T-cell (primary cell): ENCODE data around the gene PRKCA. TPM values are rescaled to one million over a fixed set of nuclear protein-coding genes. Genes with fewer than 3 reads are reported as not detected.

Experiments used
- ATAC-seq, 4 experiments: fragments of 200-7000 bp in 3 of 4; fragments of 150-1000 bp in 1 of 4; cut with Tn5 transposase; replicated peaks in 1 of 4; 1 replicate in 3 of 4; 2 replicates in 1 of 4; pipeline ENCODE4 v1.10.0; 2021; ENCODE audit warnings: moderate library complexity in 3 of 4, mild to moderate bottlenecking in 2 of 4, moderate number of reproducible peaks in 1 of 4
- CTCF ChIA-PET, 2 donors: fragments of 300-600 bp; sonication (Branson Sonifier 250); formaldehyde crosslinking; loops; one replicate each; lab custom pipeline; 2022; ENCODE audit warnings: antibody characterized with exemption in 2 of 2; lab: Charles Lee
- POLR2A ChIA-PET, 2 donors: fragments of 300-600 bp; sonication (Branson Sonifier 250); formaldehyde crosslinking; loops; one replicate each; lab custom pipeline; 2022; ENCODE audit warnings: antibody characterized with exemption in 2 of 2; lab: Charles Lee
- DNase-seq, 35 experiments: peaks; one replicate each; pipeline versions ENCODE4 v3.0.0 to v3.0.0-alpha.2; 2013 to 2023
- H3K27ac ChIP-seq: one replicate; pipeline ENCODE4 v1.5.1; 2013; ENCODE audit warnings: low read length
- H3K27me3 ChIP-seq, 2 experiments: replicated peaks in 1 of 2; 1 replicate in 1 of 2; 2 replicates in 1 of 2; pipeline versions ENCODE4 v1.6.1 to v1.7.0; 2013; ENCODE audit warnings: low read length in 1 of 2, mixed read lengths in 1 of 2; ENCODE audit not compliant: control insufficient read depth in 2 of 2, insufficient read depth in 2 of 2; ENCODE audit errors: extremely low read depth in 1 of 2
- H3K36me3 ChIP-seq, 2 donors: 1 replicate in 1 of 2; 2 replicates in 1 of 2; pipeline versions ENCODE4 v1.6.1 to v1.7.0; 2013; ENCODE audit warnings: low read length in 1 of 2; ENCODE audit not compliant: control insufficient read depth in 2 of 2, insufficient read depth in 1 of 2; ENCODE audit errors: extremely low read depth in 1 of 2
- H3K4me1 ChIP-seq, 2 experiments: 1 replicate in 1 of 2; 2 replicates in 1 of 2; pipeline versions ENCODE4 v1.6.1 to v1.7.0; 2013; ENCODE audit warnings: low read length in 2 of 2, mixed read lengths in 1 of 2; ENCODE audit not compliant: insufficient read depth in 2 of 2, control insufficient read depth in 1 of 2; ENCODE audit errors: extremely low read depth in 1 of 2
- H3K4me3 ChIP-seq, 2 donors: 1 replicate in 1 of 2; 2 replicates in 1 of 2; pipeline versions ENCODE4 v1.5.1 to v1.7.0; 2013; ENCODE audit warnings: mild to moderate bottlenecking in 2 of 2, low read length in 1 of 2, moderate library complexity in 1 of 2; ENCODE audit not compliant: control insufficient read depth in 1 of 2; ENCODE audit errors: extremely low read depth in 1 of 2
- H3K9me3 ChIP-seq: 2 replicates; pipeline ENCODE4 v1.7.0; 2013
- H3K27ac Mint-ChIP-seq, 2 donors: one replicate each; pipeline ENCODE4 v1.8.0; 2020 to 2021; ENCODE audit warnings: mild to moderate bottlenecking in 2 of 2, mixed read lengths in 2 of 2
- H3K27me3 Mint-ChIP-seq, 2 donors: one replicate each; pipeline ENCODE4 v1.8.0; 2021 to 2022; ENCODE audit warnings: mixed read lengths in 2 of 2
- H3K36me3 Mint-ChIP-seq: one replicate; pipeline ENCODE4 v1.8.0; 2021; ENCODE audit warnings: mixed read lengths
- H3K4me1 Mint-ChIP-seq, 3 donors: one replicate each; pipeline ENCODE4 v1.8.0; 2020 to 2022; ENCODE audit warnings: mixed read lengths in 3 of 3, mild to moderate bottlenecking in 1 of 3
- H3K4me3 Mint-ChIP-seq, 3 donors: one replicate each; pipeline ENCODE4 v1.8.0; 2020 to 2022; ENCODE audit warnings: mild to moderate bottlenecking in 3 of 3, mixed read lengths in 3 of 3, moderate library complexity in 3 of 3
- H3K9me3 Mint-ChIP-seq, 3 donors: one replicate each; pipeline ENCODE4 v1.8.0; 2020 to 2022; ENCODE audit warnings: mixed read lengths in 3 of 3
- WGBS: methylation state at CpG from one replicate; pipeline ENCODE4 v1.1.5; 2013; ENCODE audit warnings: missing lambda C conversion rate; ENCODE audit not compliant: insufficient coverage; 5-methylcytosine and 5-hydroxymethylcytosine counted together
- total RNA-seq, 35 experiments: library from RNA in 6 of 35; stranded (reverse) in 6 of 35; fragments of 120-200 nt in 1 of 35; gene quantifications; one replicate each; pipeline versions ENCODE4 v1.2.1 to v1.2.4 and lab custom pipeline; 2013 to 2026

The PRKCA gene
- total RNA-seq, 5 donors from 2014 or later (not counting 1 experiment from before 2014, with no cell fraction given), result 75.9 to 128 (median 82.0) TPM

- H3K9me3 Mint-ChIP-seq, result no peaks in the 10 kb centered on the region
- peaks cover 0 to 6% of the 10 kb centered on the region in 2 donors for H3K36me3 ChIP-seq
- peaks cover 0 to 18% of the 10 kb centered on the region in 2 experiments for H3K4me1 ChIP-seq
- DNase-seq, result no peak
- CTCF ChIA-PET, result no interaction called here
- no peak overlapping the region for H3K27ac ChIP-seq
- POLR2A ChIA-PET, result no interaction called here
- no peaks in the 10 kb centered on the region for H3K9me3 ChIP-seq
- H3K27me3 ChIP-seq, result no peaks in the 10 kb centered on the region
- H3K36me3 Mint-ChIP-seq, result peaks cover 20% of the 10 kb centered on the region
- H3K4me3 Mint-ChIP-seq, result no peak overlapping the region
- H3K4me3 ChIP-seq, result no peak overlapping the region
- H3K27me3 Mint-ChIP-seq, result no peaks in the 10 kb centered on the region
- peaks cover 73 to 79% (median 76%) of the 10 kb centered on the region in 3 donors for H3K4me1 Mint-ChIP-seq
- H3K27ac Mint-ChIP-seq, result no peak overlapping the region
- ATAC-seq, result no peak
- WGBS, result 90% methylated on average over 3 of the region's 4 CpGs
These were observed 141.6 kb downstream of the PRKCA start for GRCh38 chr17:66444031-66444430.

DNA sequence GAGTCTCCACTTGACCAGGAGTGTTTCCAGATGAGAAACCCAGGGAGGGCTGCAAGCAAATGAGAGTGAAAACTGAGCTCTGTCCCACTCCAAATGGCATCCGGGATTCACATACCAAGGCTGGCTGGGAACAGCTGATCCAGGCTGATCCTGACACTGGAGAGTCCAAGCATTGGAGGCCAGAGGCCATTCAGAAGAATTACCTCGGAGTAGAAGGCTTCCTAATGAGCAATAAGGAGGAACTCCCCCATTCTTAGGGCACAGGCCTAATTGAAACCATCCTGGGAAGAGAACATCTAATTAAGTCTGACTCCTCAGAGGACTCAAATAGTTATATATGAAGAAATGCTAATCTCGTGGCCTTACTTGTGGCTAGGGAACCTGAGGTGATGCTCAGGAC is 142.8 kb downstream of the PRKCA start:
- DNase-seq (no peak), ATAC-seq (no peak)
- peaks cover 0 to 16% of the 10 kb centered on the region in 2 experiments for H3K4me1 ChIP-seq
- Mint-ChIP-seq H3K36me3 (peaks cover 20% of the 10 kb centered on the region), H3K27me3 (no peaks in the 10 kb centered on the region), H3K4me3 (no peak overlapping the region), H3K27ac (peak overlapping the region in 1 of 2 donors; percentile 16), H3K4me1 (peaks cover 79 to 83% (median 82%) of the 10 kb centered on the region in 3 donors), H3K9me3 (no peaks in the 10 kb centered on the region)
- H3K4me3 ChIP-seq, result no peak overlapping the region
- WGBS, result 100% methylated on average over 2 of the region's 3 CpGs
- H3K9me3 ChIP-seq, result no peaks in the 10 kb centered on the region
- CTCF ChIA-PET, result interaction anchor here in 1 of 2 donors (1.0 kb wide), 1 partner anchor 9 kb away, joined by 3 read pairs; no protein-coding TSS in a partner anchor
- no peak overlapping the region for H3K27ac ChIP-seq
- POLR2A ChIA-PET, result no interaction called here
- H3K36me3 ChIP-seq, result peaks cover 0 to 6% of the 10 kb centered on the region in 2 donors
- H3K27me3 ChIP-seq, result no peaks in the 10 kb centered on the region

- no peaks in the 10 kb centered on the region for H3K27me3 Mint-ChIP-seq
- no peak overlapping the region for H3K4me3 Mint-ChIP-seq
- Histone ChIP-seq H3K36me3 (peaks cover 0 to 6% of the 10 kb centered on the region in 2 donors), H3K27ac (no peak overlapping the region), H3K9me3 (no peaks in the 10 kb centered on the region), H3K4me3 (no peak overlapping the region), H3K27me3 (no peaks in the 10 kb centered on the region), H3K4me1 (peaks cover under 1 to 11% of the 10 kb centered on the region in 2 experiments)
- peaks cover 22% of the 10 kb centered on the region for H3K36me3 Mint-ChIP-seq
- ChIA-PET POLR2A (interaction anchor here in 1 of 2 donors (0.7 kb wide), 1 partner anchor 79 kb away, joined by 3 read pairs; no protein-coding TSS in a partner anchor), CTCF (interaction anchor here in 1 of 2 donors (0.6 kb wide), 1 partner anchor 76 kb away, joined by 3 read pairs; no protein-coding TSS in a partner anchor)
- WGBS, result 55% methylated on average over 2 of the region's 2 CpGs
- DNase-seq (no peak), ATAC-seq (no peak)
- peak overlapping the region; percentile 23 to 63 for H3K27ac Mint-ChIP-seq
- H3K4me1 Mint-ChIP-seq, result peaks cover 80 to 88% (median 85%) of the 10 kb centered on the region in 3 donors
- H3K9me3 Mint-ChIP-seq, result no peaks in the 10 kb centered on the region
These were observed 144.0 kb downstream of the PRKCA start for GRCh38 chr17:66446419-66446818.

- Mint-ChIP-seq H3K27ac (no peak overlapping the region), H3K36me3 (peaks cover 24% of the 10 kb centered on the region), H3K4me1 (peaks cover 84 to 88% (median 85%) of the 10 kb centered on the region in 3 donors), H3K4me3 (no peak overlapping the region), H3K27me3 (no peaks in the 10 kb centered on the region), H3K9me3 (no peaks in the 10 kb centered on the region)
- Histone ChIP-seq H3K27me3 (no peaks in the 10 kb centered on the region), H3K4me1 (peaks cover 7 to 10% of the 10 kb centered on the region in 2 experiments), H3K9me3 (no peaks in the 10 kb centered on the region), H3K36me3 (peaks cover 0 to 6% of the 10 kb centered on the region in 2 donors), H3K4me3 (no peak overlapping the region), H3K27ac (no peak overlapping the region)
- DNase-seq, result no peak
- no peak for ATAC-seq
- ChIA-PET POLR2A (no interaction called here), CTCF (no interaction called here)
- 97% methylated on average over 3 of the region's 8 CpGs for WGBS
These were observed 144.7 kb downstream of the PRKCA start for GRCh38 chr17:66447159-66447558.

DNA sequence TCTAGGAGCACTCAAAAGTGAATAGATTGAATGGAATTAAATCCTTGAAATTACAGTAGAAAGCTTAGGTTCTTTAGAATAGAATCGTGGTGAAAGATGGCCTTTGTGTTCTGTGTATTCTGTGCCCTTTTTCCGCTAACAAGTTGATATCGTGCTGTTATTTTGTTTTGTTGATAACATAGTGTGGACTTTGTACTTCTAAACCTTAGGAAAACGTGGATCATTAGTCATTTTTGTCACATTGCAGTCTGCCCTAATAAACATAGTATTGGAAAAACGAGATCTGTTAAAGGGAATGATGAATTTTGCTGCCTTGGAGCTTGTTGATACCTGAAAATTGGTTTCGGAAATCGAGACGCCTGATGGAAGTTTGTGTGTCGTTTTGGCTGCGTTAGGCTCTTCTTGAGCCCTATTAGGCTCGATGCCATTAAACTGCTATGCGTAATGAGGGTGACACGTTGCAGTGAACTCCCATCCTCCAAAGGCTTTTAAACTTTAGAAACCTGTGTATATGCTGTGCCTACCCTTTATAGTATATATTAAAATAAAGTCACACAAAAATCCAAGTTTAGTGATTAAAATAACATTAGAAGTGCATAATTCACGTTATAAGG is 145.7 kb downstream of the PRKCA start:
- POLR2A ChIA-PET, result interaction anchor here in 1 of 2 donors (0.6 kb wide), 1 partner anchor 71 kb away, joined by 4 read pairs; no protein-coding TSS in a partner anchor
- Mint-ChIP-seq H3K9me3 (no peaks in the 10 kb centered on the region), H3K4me1 (peaks cover 78 to 83% (median 79%) of the 10 kb centered on the region in 3 donors), H3K36me3 (peaks cover 16% of the 10 kb centered on the region), H3K27ac (no peak overlapping the region), H3K4me3 (no peak overlapping the region), H3K27me3 (no peaks in the 10 kb centered on the region)
- ATAC-seq, result no peak
- no peak for DNase-seq
- Histone ChIP-seq H3K4me1 (peaks cover 8% of the 10 kb centered on the region in 2 experiments), H3K4me3 (no peak overlapping the region), H3K27me3 (no peaks in the 10 kb centered on the region), H3K9me3 (no peaks in the 10 kb centered on the region), H3K27ac (no peak overlapping the region), H3K36me3 (peaks cover 0 to 4% of the 10 kb centered on the region in 2 donors)
- CTCF ChIA-PET, result interaction anchor here in 1 of 2 donors (0.6 kb wide), 1 partner anchor 137 kb away, joined by 3 read pairs; no protein-coding TSS in a partner anchor
- 93% methylated on average over 6 of the region's 14 CpGs for WGBS

DNA sequence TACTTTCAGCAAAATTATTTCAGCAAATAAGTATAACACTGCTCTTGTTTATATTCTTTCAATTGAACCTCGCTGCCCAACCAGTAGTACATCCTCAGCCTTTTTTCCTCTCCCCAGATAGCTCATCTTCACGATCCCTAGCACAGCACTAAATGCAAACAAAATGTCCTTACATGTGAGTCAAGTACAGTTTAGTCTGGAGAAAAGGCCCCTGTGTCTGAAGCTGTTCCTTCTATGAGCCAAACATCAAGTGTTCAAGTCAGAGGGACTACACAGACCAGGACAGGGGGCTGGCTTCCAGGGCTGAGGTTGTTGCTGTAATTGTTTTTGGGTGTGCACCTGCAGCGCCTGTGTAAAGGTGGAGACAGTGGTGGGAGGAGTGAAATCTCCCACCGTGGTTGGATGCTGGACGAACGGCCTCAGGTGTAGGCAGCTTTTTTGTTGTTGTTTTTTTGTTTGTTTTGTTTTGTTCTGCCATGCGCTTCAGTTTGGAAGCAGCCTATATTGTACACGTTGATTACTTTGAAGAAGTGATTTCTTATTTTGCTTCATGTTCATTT is 147.1 kb downstream of the PRKCA start:
- Mint-ChIP-seq H3K27me3 (no peaks in the 10 kb centered on the region), H3K36me3 (peaks cover 12% of the 10 kb centered on the region), H3K4me1 (peaks cover 75 to 78% (median 77%) of the 10 kb centered on the region in 3 donors), H3K9me3 (no peaks in the 10 kb centered on the region), H3K27ac (peak overlapping the region; percentile 29 to 53), H3K4me3 (peak overlapping the region in 1 of 3 donors; percentile 6)
- no peak overlapping the region for H3K27ac ChIP-seq
- DNase-seq (no peak), ATAC-seq (no peak)
- H3K27me3 ChIP-seq, result no peaks in the 10 kb centered on the region
- CTCF ChIA-PET, result interaction anchor here in 1 of 2 donors (0.6 to 0.7 kb wide), 2 partner anchors 161 to 201 kb away, joined by 3 to 10 read pairs; no protein-coding TSS in a partner anchor
- peaks cover 8% of the 10 kb centered on the region in 2 experiments for H3K4me1 ChIP-seq
- no peaks in the 10 kb centered on the region for H3K9me3 ChIP-seq
- POLR2A ChIA-PET, result no interaction called here
- H3K4me3 ChIP-seq, result no peak overlapping the region
- H3K36me3 ChIP-seq, result no peaks in the 10 kb centered on the region
- WGBS, result 78% methylated on average over 3 of the region's 8 CpGs
